HK-2 (cell line): ENCODE data around the gene C1QTNF4.

ENCODE experiments used
- DNase-seq: peaks from one replicate; pipeline ENCODE4 v3.0.0-alpha.2; 2018; ENCODE audit not compliant: unreplicated experiment

Gene C1QTNF4

GRCh38 chr11:47592970-47593369, 1.2 kb downstream of the C1QTNF4 start:
- no peak for DNase-seq

- no peak for DNase-seq
Observed at GRCh38 chr11:47592251-47592650, 2.0 kb downstream of the C1QTNF4 start.

- DNase-seq = no peak
Observed at GRCh38 chr11:47591764-47592163, 2.4 kb downstream of the C1QTNF4 start.

GRCh38 chr11:47589977-47590861, 4.0 kb downstream of the C1QTNF4 start:
- no peak for DNase-seq

- no peak for DNase-seq
Observed at GRCh38 chr11:47589584-47589976, 4.6 kb downstream of the C1QTNF4 start.

- DNase-seq = no peak
Observed at GRCh38 chr11:47589118-47589517, 5.1 kb downstream of the C1QTNF4 start.

- DNase-seq = no peak
Observed at GRCh38 chr11:47587723-47588326, 6.4 kb downstream of the C1QTNF4 start.

- DNase-seq = no peak
Observed at GRCh38 chr11:47587039-47587716, 7.0 kb downstream of the C1QTNF4 start.

- no peak for DNase-seq
Observed at GRCh38 chr11:47586098-47586855, 7.9 kb downstream of the C1QTNF4 start, which contains the start of gene FAM180B. FAM180B (plus strand) TSS chr11:47586678; CDS start chr11:47586769, 91 bp downstream.

GRCh38 chr11:47583844-47584243, 10.4 kb downstream of the C1QTNF4 start:
- no peak for DNase-seq

- DNase-seq = peak; percentile 85
Observed at GRCh38 chr11:47578524-47579494, 15.4 kb downstream of the C1QTNF4 start, which contains the start of the genes KBTBD4 and NDUFS3. KBTBD4 (minus strand) TSS chr11:47578970; CDS start chr11:47578951, 19 bp downstream. NDUFS3 (plus strand) TSS chr11:47579074; CDS start chr11:47579092, 18 bp downstream.

- no peak for DNase-seq
Observed at GRCh38 chr11:47577460-47578041, 16.7 kb downstream of the C1QTNF4 start.

- no peak for DNase-seq
Observed at GRCh38 chr11:47573321-47573720, 20.9 kb downstream of the C1QTNF4 start.

- DNase-seq = no peak
Observed at GRCh38 chr11:47572715-47573255, 21.4 kb downstream of the C1QTNF4 start.

GRCh38 chr11:47571895-47572294, 22.3 kb downstream of the C1QTNF4 start:
- no peak for DNase-seq

GRCh38 chr11:47571357-47571729, 22.9 kb downstream of the C1QTNF4 start:
- no peak for DNase-seq

GRCh38 chr11:47570651-47571356, 23.4 kb downstream of the C1QTNF4 start:
- DNase-seq = no peak

- DNase-seq = no peak
Observed at GRCh38 chr11:47569646-47570045, 24.6 kb downstream of the C1QTNF4 start.

GRCh38 chr11:47566149-47566698, 28.0 kb downstream of the C1QTNF4 start:
- peak; percentile 26 for DNase-seq
